Esophagus muscularis mucosa (tissue), 4 donors: ENCODE measurements around the gene TEX53. TPM values are rescaled to one million over a fixed set of nuclear protein-coding genes. Genes with fewer than 3 reads are reported as not detected.

ENCODE experiments used
- DNase-seq: peaks from one replicate; pipeline ENCODE4 v3.0.0-alpha.2; 2017; ENCODE audit errors: extremely low spot score
- H3K27ac ChIP-seq, 4 donors: fragments of 200-600 bp; sonication (generic); replicated peaks in 1 of 4; 1 replicate in 3 of 4; 2 replicates in 1 of 4; pipeline ENCODE4 v1.5.1; 2016 to 2019; ENCODE audit warnings: mild to moderate bottlenecking in 1 of 4
- H3K27me3 ChIP-seq, 4 donors: fragments of 200-600 bp; sonication (generic); one replicate each; pipeline versions ENCODE4 v1.5.1 to v1.6.0; 2016 to 2019
- H3K36me3 ChIP-seq, 4 donors: fragments of 200-600 bp; sonication (generic); one replicate each; pipeline ENCODE4 v1.5.1; 2016 to 2019
- H3K4me1 ChIP-seq, 4 donors: fragments of 200-600 bp; sonication (generic); one replicate each; pipeline ENCODE4 v1.5.1; 2016 to 2019
- H3K4me3 ChIP-seq, 4 donors: fragments of 200-600 bp; sonication (generic); 1 replicate in 2 of 4; 2 replicates in 2 of 4; pipeline ENCODE4 v1.5.1; 2016 to 2019; ENCODE audit warnings: mild to moderate bottlenecking in 4 of 4, moderate library complexity in 1 of 4
- H3K9me3 ChIP-seq, 4 donors: fragments of 200-600 bp; sonication (generic); 1 replicate in 3 of 4; 2 replicates in 1 of 4; pipeline ENCODE4 v1.5.1; 2016 to 2019
- CTCF ChIP-seq, 3 experiments: fragments of 200-600 bp in 2 of 3; fragments of 450-650 bp in 1 of 3; sonication (generic) in 2 of 3; IDR thresholded peaks; one replicate each; pipeline ENCODE4 v1.5.1; 2017 to 2019; ENCODE audit warnings: antibody characterized with exemption in 3 of 3, mild to moderate bottlenecking in 2 of 3, moderate library complexity in 1 of 3
- EP300 ChIP-seq: sonication (generic); formaldehyde crosslinking; IDR thresholded peaks from one replicate; pipeline ENCODE4 v1.6.1; 2017; ENCODE audit warnings: antibody characterized with exemption
- POLR2A ChIP-seq: fragments of 450-650 bp; IDR thresholded peaks from one replicate; pipeline ENCODE4 v1.6.1; 2017; ENCODE audit warnings: antibody characterized with exemption, moderate library complexity, mild to moderate bottlenecking, low read depth
- POLR2AphosphoS5 ChIP-seq, 2 donors: sonication (generic); formaldehyde crosslinking; IDR thresholded peaks; one replicate each; pipeline ENCODE4 v1.6.1; 2017; ENCODE audit warnings: antibody characterized with exemption in 2 of 2
- WGBS: methylation state at CpG from one replicate; pipeline ENCODE4 v1.1.5; 2018; 5-methylcytosine and 5-hydroxymethylcytosine counted together
- intact Hi-C: fragments of 100-400 bp; cut with DNase I; formaldehyde crosslinking; loops from one replicate; pipeline ENCODE4 v1.15.1; 2023
- total RNA-seq, 4 donors: library from RNA; depleted of rRNA; stranded (reverse); fragments of >200 nt; gene quantifications; one replicate each; pipeline versions ENCODE4 v1.1.0 to v1.2.1, GENCODE V29; 2016

TEX53 gene
- total RNA-seq, 4 donors from 2014 or later: not detected

- TF ChIP-seq POLR2AphosphoS5 (IDR thresholded peaks at IDR 0.05) (no peak), EP300 (no peak), CTCF (IDR thresholded peaks at IDR 0.05) (no peak), POLR2A (no peak)
- Histone ChIP-seq H3K4me3 (no peak overlapping the region), H3K27me3 (no peaks in the 10 kb centered on the region), H3K27ac (no peak overlapping the region), H3K36me3 (no peaks in the 10 kb centered on the region), H3K9me3 (no peaks in the 10 kb centered on the region), H3K4me1 (no peaks in the 10 kb centered on the region)
- intact Hi-C loops: no loop called here
- no peak for DNase-seq
- WGBS: 33% methylated on average over 1 of the region's 1 CpG
These were observed 14.0 kb upstream of the TEX53 start for GRCh38 chr9:114671605-114672004.

- no peaks in the 10 kb centered on the region for H3K4me1 ChIP-seq
- intact Hi-C loops: loop anchor here (10.0 kb wide), 1 partner anchor 235 kb away; no protein-coding TSS in a partner anchor
- TF ChIP-seq POLR2AphosphoS5 (IDR thresholded peaks at IDR 0.05) (no peak), EP300 (no peak), CTCF (IDR thresholded peaks at IDR 0.05) (no peak), POLR2A (no peak)
- no peaks in the 10 kb centered on the region for H3K27me3 ChIP-seq
- no peaks in the 10 kb centered on the region for H3K36me3 ChIP-seq
- H3K27ac ChIP-seq: no peak overlapping the region
- no peak for DNase-seq
- H3K9me3 ChIP-seq: no peaks in the 10 kb centered on the region
- no peak overlapping the region for H3K4me3 ChIP-seq
These were observed 12.4 kb upstream of the TEX53 start for GRCh38 chr9:114669961-114670360.

GRCh38 chr9:114668146-114668545 is 10.5 kb upstream of the TEX53 start:
- no peak overlapping the region for H3K4me3 ChIP-seq
- H3K9me3 ChIP-seq: no peaks in the 10 kb centered on the region
- TF ChIP-seq POLR2AphosphoS5 (IDR thresholded peaks at IDR 0.05): no peak
- TF ChIP-seq CTCF (IDR thresholded peaks at IDR 0.05): no peak
- no peak for TF ChIP-seq EP300
- TF ChIP-seq POLR2A: no peak
- 75% methylated on average over 6 of the region's 6 CpGs for WGBS
- intact Hi-C loops: loop anchor here (10.0 kb wide), 1 partner anchor 237 kb away; no protein-coding TSS in a partner anchor
- no peak overlapping the region for H3K27ac ChIP-seq
- no peak for DNase-seq
- no peaks in the 10 kb centered on the region for H3K27me3 ChIP-seq
- H3K4me1 ChIP-seq: no peaks in the 10 kb centered on the region
- no peaks in the 10 kb centered on the region for H3K36me3 ChIP-seq

GRCh38 chr9:114666851-114667250 is 9.2 kb upstream of the TEX53 start:
- H3K36me3 ChIP-seq: no peaks in the 10 kb centered on the region
- 95% methylated on average over 4 of the region's 4 CpGs for WGBS
- H3K27ac ChIP-seq: no peak overlapping the region
- DNase-seq: no peak
- H3K4me3 ChIP-seq: no peak overlapping the region
- H3K9me3 ChIP-seq: no peaks in the 10 kb centered on the region
- no peak for TF ChIP-seq POLR2AphosphoS5 (IDR thresholded peaks at IDR 0.05)
- TF ChIP-seq EP300: no peak
- no peak for TF ChIP-seq POLR2A
- TF ChIP-seq CTCF (IDR thresholded peaks at IDR 0.05): no peak
- no peaks in the 10 kb centered on the region for H3K27me3 ChIP-seq
- intact Hi-C loops: loop anchor here (10.0 kb wide), 1 partner anchor 238 kb away; no protein-coding TSS in a partner anchor
- H3K4me1 ChIP-seq: no peaks in the 10 kb centered on the region

GRCh38 chr9:114666401-114666800 is 8.8 kb upstream of the TEX53 start:
- no peak overlapping the region for H3K27ac ChIP-seq
- no peaks in the 10 kb centered on the region for H3K9me3 ChIP-seq
- H3K27me3 ChIP-seq: no peaks in the 10 kb centered on the region
- H3K36me3 ChIP-seq: no peaks in the 10 kb centered on the region
- H3K4me3 ChIP-seq: no peak overlapping the region
- WGBS: 97% methylated on average over 5 of the region's 5 CpGs
- H3K4me1 ChIP-seq: no peaks in the 10 kb centered on the region
- no peak for TF ChIP-seq POLR2AphosphoS5 (IDR thresholded peaks at IDR 0.05)
- no peak for DNase-seq
- intact Hi-C loops: loop anchor here (10.0 kb wide), 1 partner anchor 238 kb away; no protein-coding TSS in a partner anchor
